H9 (cell line): ENCODE measurements around the gene CLMN. TPM values are rescaled to one million over a fixed set of nuclear protein-coding genes. Genes with fewer than 3 reads are reported as not detected.

Experiments used
- DNase-seq: peaks from one replicate; pipeline ENCODE4 v3.0.0-alpha.2; 2017
- H2AFZ ChIP-seq: one replicate; pipeline ENCODE4 v1.6.1; 2013; ENCODE audit warnings: mild to moderate bottlenecking, low read length, control low read depth, moderate library complexity
- H2AK5ac ChIP-seq: 2 replicates; pipeline ENCODE4 v1.6.1; 2013; ENCODE audit warnings: low read length, control low read depth, mixed read lengths; ENCODE audit not compliant: insufficient read length
- H2BK120ac ChIP-seq: one replicate; pipeline ENCODE4 v1.6.1; 2013; ENCODE audit warnings: low read depth, mild to moderate bottlenecking, low read length, control low read depth, inconsistent platforms; ENCODE audit not compliant: poor library complexity, severe bottlenecking
- H2BK12ac ChIP-seq: 2 replicates; pipeline ENCODE4 v1.6.1; 2013; ENCODE audit warnings: low read length, control low read depth, mixed read lengths, low read depth; ENCODE audit not compliant: insufficient read length
- H2BK15ac ChIP-seq: 2 replicates; pipeline ENCODE4 v1.6.1; 2013; ENCODE audit warnings: low read depth, low read length, control low read depth
- H2BK20ac ChIP-seq: one replicate; pipeline ENCODE4 v1.6.1; 2013; ENCODE audit warnings: low read depth, mild to moderate bottlenecking, low read length, control low read depth, inconsistent platforms; ENCODE audit not compliant: poor library complexity, severe bottlenecking
- H2BK5ac ChIP-seq: 2 replicates; pipeline ENCODE4 v1.6.1; 2013; ENCODE audit warnings: low read length, control low read depth, mixed read lengths; ENCODE audit not compliant: insufficient read length
- H3K14ac ChIP-seq: 2 replicates; pipeline ENCODE4 v1.6.1; 2013; ENCODE audit warnings: low read length, control low read depth; ENCODE audit not compliant: insufficient read depth
- H3K18ac ChIP-seq: 2 replicates; pipeline ENCODE4 v1.6.1; 2013; ENCODE audit warnings: low read depth, mild to moderate bottlenecking, mixed read lengths, low read length, control low read depth; ENCODE audit not compliant: insufficient read length
- H3K23ac ChIP-seq: 2 replicates; pipeline ENCODE4 v1.6.1; 2013; ENCODE audit warnings: low read length, control low read depth, mixed read lengths, low read depth; ENCODE audit not compliant: insufficient read length
- H3K23me2 ChIP-seq: 2 replicates; pipeline ENCODE4 v1.6.1; 2013; ENCODE audit warnings: low read depth, mild to moderate bottlenecking, mixed read lengths, low read length, control low read depth; ENCODE audit not compliant: insufficient read length, poor library complexity, severe bottlenecking
- H3K27ac ChIP-seq: 2 replicates; pipeline ENCODE4 v1.5.1; 2013; ENCODE audit warnings: low read length, control low read depth, mixed read lengths, low read depth; ENCODE audit not compliant: insufficient read length
- H3K27me3 ChIP-seq: 2 replicates; pipeline ENCODE4 v1.6.1; 2013; ENCODE audit warnings: low read length, control low read depth, inconsistent platforms; ENCODE audit not compliant: insufficient read depth
- H3K4ac ChIP-seq: 2 replicates; pipeline ENCODE4 v1.6.1; 2013; ENCODE audit warnings: low read depth, mild to moderate bottlenecking, control low read depth, inconsistent platforms, low read length, moderate library complexity
- H3K4me1 ChIP-seq: 2 replicates; pipeline ENCODE4 v1.6.1; 2013; ENCODE audit warnings: low read length, control low read depth, inconsistent platforms; ENCODE audit not compliant: insufficient read depth
- H3K4me2 ChIP-seq: 2 replicates; pipeline ENCODE4 v1.6.1; 2013; ENCODE audit warnings: low read length, control low read depth, mixed read lengths; ENCODE audit not compliant: insufficient read length, insufficient read depth
- H3K56ac ChIP-seq: 2 replicates; pipeline ENCODE4 v1.6.1; 2013; ENCODE audit warnings: low read depth, mild to moderate bottlenecking, mixed read lengths, low read length, control low read depth; ENCODE audit not compliant: insufficient read length
- H3K79me1 ChIP-seq: 2 replicates; pipeline ENCODE4 v1.6.1; 2013; ENCODE audit warnings: low read depth, mild to moderate bottlenecking, moderate library complexity, low read length, control low read depth, inconsistent platforms; ENCODE audit not compliant: insufficient read depth, poor library complexity, severe bottlenecking
- H3K79me2 ChIP-seq: 2 replicates; pipeline ENCODE4 v1.6.1; 2013; ENCODE audit warnings: low read length, control low read depth, inconsistent platforms; ENCODE audit not compliant: insufficient read depth
- H3K9ac ChIP-seq: 2 replicates; pipeline ENCODE4 v1.6.1; 2013; ENCODE audit warnings: low read length, control low read depth, mixed read lengths; ENCODE audit not compliant: insufficient read length; ENCODE audit errors: extremely low read depth
- H3K9me3 ChIP-seq: one replicate; pipeline ENCODE4 v1.6.1; 2013; ENCODE audit warnings: low read depth, low read length, inconsistent platforms; ENCODE audit not compliant: control insufficient read depth
- H3T11ph ChIP-seq: one replicate; pipeline ENCODE4 v1.6.1; 2013; ENCODE audit warnings: mild to moderate bottlenecking, low read length, control low read depth, inconsistent platforms
- H4K20me1 ChIP-seq: one replicate; pipeline ENCODE4 v1.6.1; 2013; ENCODE audit not compliant: control insufficient read depth, insufficient read length, insufficient read depth
- H4K5ac ChIP-seq: 2 replicates; pipeline ENCODE4 v1.6.1; 2013; ENCODE audit warnings: low read depth, mild to moderate bottlenecking, mixed read lengths, low read length, control low read depth; ENCODE audit not compliant: insufficient read length
- H4K8ac ChIP-seq: replicated peaks from 2 replicates; pipeline ENCODE4 v1.6.1; 2013; ENCODE audit warnings: low read length, control low read depth, mixed read lengths, low read depth; ENCODE audit not compliant: insufficient read length
- H4K91ac ChIP-seq: 2 replicates; pipeline ENCODE4 v1.6.1; 2013; ENCODE audit warnings: low read depth, mild to moderate bottlenecking, moderate library complexity, mixed read lengths, low read length, control low read depth; ENCODE audit not compliant: insufficient read length
- H3K27ac Mint-ChIP-seq, 3 experiments: 2 replicates in 2 of 3; 3 replicates in 1 of 3; pipeline ENCODE4 v1.8.0; 2020 to 2021; ENCODE audit warnings: mixed read lengths in 3 of 3, mild to moderate bottlenecking in 1 of 3, moderate library complexity in 1 of 3
- H3K27me3 Mint-ChIP-seq: 2 replicates; pipeline ENCODE4 v1.8.0; 2021; ENCODE audit warnings: low read depth, mild to moderate bottlenecking, moderate library complexity, mixed read lengths
- H3K36me3 Mint-ChIP-seq, 3 experiments: 2 replicates in 2 of 3; 3 replicates in 1 of 3; pipeline ENCODE4 v1.8.0; 2020 to 2021; ENCODE audit warnings: low read depth in 3 of 3, mixed read lengths in 3 of 3; ENCODE audit not compliant: insufficient read depth in 1 of 3
- H3K4me1 Mint-ChIP-seq, 2 experiments: 2 replicates each; pipeline ENCODE4 v1.8.0; 2020; ENCODE audit warnings: mixed read lengths in 2 of 2
- H3K4me3 Mint-ChIP-seq, 2 experiments: 2 replicates in 1 of 2; 3 replicates in 1 of 2; pipeline ENCODE4 v1.8.0; 2020 to 2021; ENCODE audit warnings: mild to moderate bottlenecking in 2 of 2, mixed read lengths in 2 of 2, moderate library complexity in 1 of 2
- H3K9me3 Mint-ChIP-seq, 2 experiments: 2 replicates in 1 of 2; 3 replicates in 1 of 2; pipeline ENCODE4 v1.8.0; 2020; ENCODE audit warnings: mild to moderate bottlenecking in 2 of 2, mixed read lengths in 2 of 2, moderate library complexity in 1 of 2
- WGBS: extraction: QIAGEN DNeasy Blood & Tissue Kit; methylation state at CpG from one replicate; pipeline ENCODE4 v1.1.7; 2013; ENCODE audit warnings: missing lambda C conversion rate, low lambda C conversion rate, mixed read lengths; ENCODE audit not compliant: insufficient read length; ENCODE audit errors: extremely low coverage; 5-methylcytosine and 5-hydroxymethylcytosine counted together
- total RNA-seq: library from RNA; stranded (reverse); gene quantifications from 2 replicates; pipeline ENCODE4 v1.2.1, GENCODE V29; 2021
- TF ChIP-seq, protein P1 (sequence below): fragments of 200-600 bp; sonication (generic); conservative IDR thresholded peaks from 3 replicates; pipeline ENCODE4 v1.8.0; 2021; ENCODE audit warnings: antibody characterized with exemption, mild to moderate bottlenecking

The CLMN gene
- total RNA-seq, 1 experiment from 2014 or later: 7.6 TPM

DNA sequence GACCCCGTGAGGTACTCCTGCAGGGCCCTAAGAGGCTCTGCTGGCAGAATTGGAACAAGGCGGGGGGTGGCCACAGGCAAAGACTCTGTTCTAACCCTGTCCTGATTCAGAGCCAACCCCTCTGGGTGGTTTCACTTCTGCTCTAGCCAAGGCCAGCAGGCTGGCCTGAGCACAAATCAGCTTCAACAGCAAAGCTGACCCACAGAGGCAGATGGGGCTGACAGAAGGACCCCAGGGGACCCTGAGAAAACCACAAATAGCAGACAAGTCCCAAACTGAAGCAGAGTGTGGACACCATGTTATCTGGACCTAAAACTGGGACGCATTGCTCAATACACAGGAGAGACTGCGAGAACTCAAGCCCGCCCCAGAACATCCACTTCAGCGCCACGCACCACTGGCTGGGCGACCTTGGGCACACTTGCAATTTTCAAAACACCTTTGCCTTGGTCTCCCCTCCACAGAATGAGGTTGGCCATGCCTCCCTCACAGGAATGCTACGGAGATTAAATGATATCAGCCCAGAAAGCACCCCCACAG, 85.9 kb downstream of the CLMN start:
- Histone ChIP-seq H3K23ac (no peak overlapping the region), H3K27ac (no peak overlapping the region), H4K8ac (no peak overlapping the region), H3K4me2 (no peak overlapping the region), H3K14ac (no peak overlapping the region), H4K91ac (no peak overlapping the region), H3K23me2 (no peaks in the 10 kb centered on the region), H3K4ac (no peak overlapping the region), H2BK20ac (no peak overlapping the region), H2AFZ (no peak overlapping the region), H3K4me1 (no peaks in the 10 kb centered on the region), H4K5ac (no peak overlapping the region), H3K27me3 (no peaks in the 10 kb centered on the region), H2BK15ac (no peak overlapping the region), H2BK12ac (no peak overlapping the region), H2BK120ac (no peak overlapping the region), H3K56ac (no peak overlapping the region), H3T11ph (no peak overlapping the region), H3K18ac (no peak overlapping the region), H2AK5ac (no peak overlapping the region), H3K79me2 (no peaks in the 10 kb centered on the region), H3K79me1 (no peaks in the 10 kb centered on the region), H4K20me1 (no peaks in the 10 kb centered on the region), H3K9ac (no peak overlapping the region), H3K9me3 (no peaks in the 10 kb centered on the region), H2BK5ac (no peak overlapping the region)
- Mint-ChIP-seq H3K36me3 (no peaks in the 10 kb centered on the region; a peak in 1 of 7 replicates), H3K27me3 (peaks cover 2% of the 10 kb centered on the region; the same call in 1 of the 2 replicates), H3K4me3 (no peak overlapping the region), H3K4me1 (peaks cover 14 to 24% of the 10 kb centered on the region in 2 experiments), H3K27ac (no peak overlapping the region; a peak in 1 of 7 replicates), H3K9me3 (no peaks in the 10 kb centered on the region)
- no CpG with 5 or more reads among the region's 9 CpGs for WGBS
- DNase-seq: no peak
- TF ChIP-seq, protein P1, sequence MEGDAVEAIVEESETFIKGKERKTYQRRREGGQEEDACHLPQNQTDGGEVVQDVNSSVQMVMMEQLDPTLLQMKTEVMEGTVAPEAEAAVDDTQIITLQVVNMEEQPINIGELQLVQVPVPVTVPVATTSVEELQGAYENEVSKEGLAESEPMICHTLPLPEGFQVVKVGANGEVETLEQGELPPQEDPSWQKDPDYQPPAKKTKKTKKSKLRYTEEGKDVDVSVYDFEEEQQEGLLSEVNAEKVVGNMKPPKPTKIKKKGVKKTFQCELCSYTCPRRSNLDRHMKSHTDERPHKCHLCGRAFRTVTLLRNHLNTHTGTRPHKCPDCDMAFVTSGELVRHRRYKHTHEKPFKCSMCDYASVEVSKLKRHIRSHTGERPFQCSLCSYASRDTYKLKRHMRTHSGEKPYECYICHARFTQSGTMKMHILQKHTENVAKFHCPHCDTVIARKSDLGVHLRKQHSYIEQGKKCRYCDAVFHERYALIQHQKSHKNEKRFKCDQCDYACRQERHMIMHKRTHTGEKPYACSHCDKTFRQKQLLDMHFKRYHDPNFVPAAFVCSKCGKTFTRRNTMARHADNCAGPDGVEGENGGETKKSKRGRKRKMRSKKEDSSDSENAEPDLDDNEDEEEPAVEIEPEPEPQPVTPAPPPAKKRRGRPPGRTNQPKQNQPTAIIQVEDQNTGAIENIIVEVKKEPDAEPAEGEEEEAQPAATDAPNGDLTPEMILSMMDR: no peak
